Adrenal gland (tissue), 12 donors: ENCODE results near the gene DAAM2. TPM values are rescaled to one million over a fixed set of nuclear protein-coding genes. Genes with fewer than 3 reads are reported as not detected.

Source experiments
- DNase-seq, 7 donors: peaks; one replicate each; pipeline ENCODE4 v3.0.0-alpha.2; 2019 to 2020
- H3K27ac ChIP-seq, 5 donors: fragments of 200-600 bp; sonication (generic) in 4 of 5; 1 replicate in 3 of 5; 2 replicates in 2 of 5; pipeline versions ENCODE4 v1.5.1 to v1.8.0; 2016 to 2020; ENCODE audit warnings: mild to moderate bottlenecking in 1 of 5
- H3K27me3 ChIP-seq: fragments of 200-600 bp; 2 replicates; pipeline ENCODE4 v1.8.0; 2021
- H3K36me3 ChIP-seq, 2 donors: fragments of 200-600 bp; replicated peaks in 1 of 2; 1 replicate in 1 of 2; 2 replicates in 1 of 2; pipeline versions ENCODE4 v1.5.1 to v1.8.0; 2018 to 2022
- H3K4me1 ChIP-seq, 2 donors: fragments of 200-600 bp; replicated peaks in 1 of 2; 1 replicate in 1 of 2; 2 replicates in 1 of 2; pipeline versions ENCODE4 v1.5.1 to v1.8.0; 2018 to 2021
- H3K4me3 ChIP-seq, 4 donors: fragments of 200-600 bp; sonication (generic) in 3 of 4; one replicate each; pipeline ENCODE4 v1.5.1; 2016 to 2018
- H3K9me3 ChIP-seq, 3 donors: fragments of 200-600 bp; sonication (generic) in 1 of 3; replicated peaks in 1 of 3; 1 replicate in 2 of 3; 2 replicates in 1 of 3; pipeline versions ENCODE4 v1.5.1 to v1.8.0; 2016 to 2021
- CTCF ChIP-seq, 6 experiments: fragments of 450-650 bp in 4 of 6; fragments of 200-600 bp in 2 of 6; sonication (generic) in 1 of 6; IDR thresholded peaks; 1 replicate in 5 of 6; 2 replicates in 1 of 6; pipeline versions ENCODE4 v1.5.1 to v1.8.0; 2016 to 2021; ENCODE audit warnings: antibody characterized with exemption in 6 of 6, mild to moderate bottlenecking in 2 of 6, moderate library complexity in 1 of 6
- POLR2A ChIP-seq, 2 donors: fragments of 450-650 bp; IDR thresholded peaks; one replicate each; pipeline ENCODE4 v1.6.1; 2017; ENCODE audit warnings: antibody characterized with exemption in 2 of 2, mild to moderate bottlenecking in 2 of 2, moderate library complexity in 1 of 2
- WGBS, 4 donors: extraction: QIAGEN DNeasy Blood & Tissue Kit in 2 of 4; methylation state at CpG; one replicate each; pipeline versions ENCODE4 v1.1.5 to v1.1.7; 2013 to 2017; 5-methylcytosine and 5-hydroxymethylcytosine counted together
- intact Hi-C, 2 donors: fragments of 100-400 bp; cut with DNase I; formaldehyde crosslinking; loops; one replicate each; pipeline versions ENCODE4 v1.14.1 to v1.15.0; 2022 to 2023
- polyA plus RNA-seq, 3 donors: library from polyadenylated mRNA; stranded (reverse); fragments of 200-250 nt in 2 of 3; fragments of 350-450 nt in 1 of 3; fragmentation: Illumina TruSeq in 1 of 3; extraction: RNeasy Lipid Tissue Mini Kit (QIAGEN cat#74804) in 1 of 3; gene quantifications; one replicate each; pipeline ENCODE4 v1.2.3, GENCODE V29; 2013 to 2014
- total RNA-seq, 9 donors: library from RNA; depleted of rRNA in 4 of 9; stranded (reverse); fragments of >200 nt in 4 of 9; fragments of 120-200 nt in 1 of 9; fragmentation: NEBNext Ultra II Directional in 1 of 9; extraction: Animal tissue kit (Norgen Biotek cat#: 25700) in 1 of 9; gene quantifications; one replicate each; pipeline versions ENCODE4 v1.1.0 to v1.2.4, GENCODE V29; 2013 to 2023
- donor health status: healthy with polysubstance abuse.
- donor health status: Bipolar disorder and iron deficiency.
- donor health status: DM: yes; HTN: yes; CAD: no.
- donor health status: DM: no; HTN: no; CAD: no.
- donor health status: DM: no; HTN: no; CAD: no.
- donor health status: DM: yes; HTN: yes; CAD: no.

DAAM2 gene
- total and polyA plus RNA-seq, 12 donors: 28.1 to 72.1 (median 53.2) TPM

- H3K9me3 ChIP-seq: no peaks in the 10 kb centered on the region
- intact Hi-C loops: no loop called here
- H3K36me3 ChIP-seq: no peaks in the 10 kb centered on the region
- DNase-seq: no peak
- no peak overlapping the region for H3K4me3 ChIP-seq
- TF ChIP-seq POLR2A (IDR thresholded peaks at IDR 0.05) (no peak), CTCF (IDR thresholded peaks at IDR 0.05) (no peak)
- 44 to 52% (median 49%) methylated on average over 4 of the region's 4 CpGs for WGBS, 4 donors
- H3K4me1 ChIP-seq: peaks cover 0 to 50% of the 10 kb centered on the region in 2 donors
- H3K27me3 ChIP-seq: no peaks in the 10 kb centered on the region
- H3K27ac ChIP-seq: no peak overlapping the region
Measured at GRCh38 chr6:39836606-39837005, 44.4 kb downstream of the DAAM2 start.

- Histone ChIP-seq H3K4me1 (peaks cover 0 to 33% of the 10 kb centered on the region in 2 donors), H3K27ac (no peak overlapping the region), H3K27me3 (no peaks in the 10 kb centered on the region), H3K4me3 (no peak overlapping the region), H3K9me3 (no peaks in the 10 kb centered on the region), H3K36me3 (no peaks in the 10 kb centered on the region)
- WGBS, 4 donors: 50 to 75% (median 63%) methylated on average over 1 of the region's 1 CpG
- no peak for DNase-seq
- intact Hi-C loops: no loop called here
- TF ChIP-seq CTCF (IDR thresholded peaks at IDR 0.05): no peak
- no peak for TF ChIP-seq POLR2A (IDR thresholded peaks at IDR 0.05)
Measured at GRCh38 chr6:39839445-39839844, 47.3 kb downstream of the DAAM2 start.

DNA sequence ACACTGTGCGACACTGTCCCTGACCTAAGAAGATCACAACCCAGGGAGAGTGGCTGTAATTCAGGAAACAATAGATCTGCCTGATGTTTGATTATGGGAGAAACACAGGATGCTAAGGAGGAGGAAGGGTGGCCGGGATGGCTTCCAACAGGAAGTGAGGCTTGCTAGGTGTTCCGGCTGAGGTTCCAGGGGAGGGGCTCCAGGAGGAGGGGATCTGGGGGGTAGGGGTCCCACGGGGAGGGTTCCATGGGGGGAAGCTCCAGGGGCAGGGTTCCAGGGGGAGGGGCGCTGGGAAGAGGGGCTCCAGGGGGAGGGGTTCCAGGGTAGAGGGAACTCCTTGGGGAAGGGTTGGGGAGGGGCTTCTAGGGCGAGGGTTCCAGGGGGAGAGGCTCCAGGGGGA is 48.6 kb downstream of the DAAM2 start:
- no peak overlapping the region for H3K27ac ChIP-seq
- no peak for TF ChIP-seq CTCF (IDR thresholded peaks at IDR 0.05)
- WGBS, 4 donors: 31 to 64% (median 48%) methylated on average over 2 to 6 of the region's 6 CpGs

GRCh38 chr6:39841291-39841690 is 49.1 kb downstream of the DAAM2 start:
- no peak for DNase-seq
- Histone ChIP-seq H3K36me3 (no peaks in the 10 kb centered on the region), H3K9me3 (no peaks in the 10 kb centered on the region), H3K4me1 (peaks cover 0 to 27% of the 10 kb centered on the region in 2 donors), H3K4me3 (no peak overlapping the region), H3K27me3 (no peaks in the 10 kb centered on the region), H3K27ac (peak overlapping the region in 2 of 5 donors; percentile 3 to 14)
- intact Hi-C loops: no loop called here
- WGBS, 4 donors: 31 to 58% (median 43%) methylated on average over 2 to 3 of the region's 3 CpGs
- TF ChIP-seq POLR2A (IDR thresholded peaks at IDR 0.05): no peak
- TF ChIP-seq CTCF (IDR thresholded peaks at IDR 0.05): no peak

More for the DNA sequence above, 48.6 kb downstream of the DAAM2 start:
- intact Hi-C loops: no loop called here
- no peaks in the 10 kb centered on the region for H3K9me3 ChIP-seq
- DNase-seq: no peak
- H3K4me1 ChIP-seq: peaks cover 0 to 29% of the 10 kb centered on the region in 2 donors
- no peaks in the 10 kb centered on the region for H3K36me3 ChIP-seq
- H3K4me3 ChIP-seq: no peak overlapping the region
- H3K27me3 ChIP-seq: no peaks in the 10 kb centered on the region
